ENCODE data around the gene SGPP2. TPM values are rescaled to one million over a fixed set of nuclear protein-coding genes. Genes with fewer than 3 reads are reported as not detected.

The SGPP2 gene
- total RNA-seq, 2 donors from 2014 or later: 54.0 to 96.5 TPM

DNA sequence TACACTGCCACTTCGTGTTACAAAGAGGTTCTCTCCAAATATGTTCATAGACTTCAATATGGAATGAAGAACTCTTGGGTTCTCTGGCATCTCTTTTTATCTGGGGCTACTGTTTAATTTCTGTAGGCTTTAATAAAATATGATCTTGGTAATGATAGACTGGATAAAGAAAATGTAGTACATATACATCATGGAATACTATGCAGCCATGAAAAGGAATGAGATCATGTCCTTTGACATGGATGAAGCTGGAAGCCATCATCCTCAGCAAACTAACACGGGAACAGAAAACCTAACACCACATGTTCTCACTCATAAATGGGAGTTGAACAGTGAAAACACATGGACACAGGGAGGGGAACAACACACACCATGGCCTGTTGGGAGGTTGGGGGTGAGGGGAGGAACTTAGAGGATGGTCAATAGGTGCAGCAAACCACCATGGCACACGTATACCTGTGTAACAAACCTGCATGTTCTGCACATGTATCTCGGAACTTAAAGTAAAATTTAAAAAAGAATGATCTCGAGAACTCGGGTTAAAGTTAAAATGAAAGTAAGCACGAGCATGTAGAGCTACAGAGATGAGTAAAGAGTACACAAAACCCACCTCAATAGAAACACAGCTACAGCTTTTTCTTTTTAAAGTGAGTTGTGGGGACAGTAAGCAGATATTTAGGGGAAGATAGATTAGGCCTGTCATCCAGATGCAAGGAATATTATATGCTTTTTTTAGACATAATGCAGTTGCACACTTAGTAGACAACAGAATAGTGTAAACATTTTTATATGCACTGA is 102.3 kb downstream of the SGPP2 start:
- no peaks in the 10 kb centered on the region for H3K4me1 ChIP-seq
- TF ChIP-seq, protein P1, sequence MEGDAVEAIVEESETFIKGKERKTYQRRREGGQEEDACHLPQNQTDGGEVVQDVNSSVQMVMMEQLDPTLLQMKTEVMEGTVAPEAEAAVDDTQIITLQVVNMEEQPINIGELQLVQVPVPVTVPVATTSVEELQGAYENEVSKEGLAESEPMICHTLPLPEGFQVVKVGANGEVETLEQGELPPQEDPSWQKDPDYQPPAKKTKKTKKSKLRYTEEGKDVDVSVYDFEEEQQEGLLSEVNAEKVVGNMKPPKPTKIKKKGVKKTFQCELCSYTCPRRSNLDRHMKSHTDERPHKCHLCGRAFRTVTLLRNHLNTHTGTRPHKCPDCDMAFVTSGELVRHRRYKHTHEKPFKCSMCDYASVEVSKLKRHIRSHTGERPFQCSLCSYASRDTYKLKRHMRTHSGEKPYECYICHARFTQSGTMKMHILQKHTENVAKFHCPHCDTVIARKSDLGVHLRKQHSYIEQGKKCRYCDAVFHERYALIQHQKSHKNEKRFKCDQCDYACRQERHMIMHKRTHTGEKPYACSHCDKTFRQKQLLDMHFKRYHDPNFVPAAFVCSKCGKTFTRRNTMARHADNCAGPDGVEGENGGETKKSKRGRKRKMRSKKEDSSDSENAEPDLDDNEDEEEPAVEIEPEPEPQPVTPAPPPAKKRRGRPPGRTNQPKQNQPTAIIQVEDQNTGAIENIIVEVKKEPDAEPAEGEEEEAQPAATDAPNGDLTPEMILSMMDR (IDR thresholded peaks at IDR 0.05): no peak
- H3K4me3 ChIP-seq: no peak overlapping the region
- DNase-seq: no peak
- no peaks in the 10 kb centered on the region for H3K36me3 ChIP-seq
- H3K27ac ChIP-seq: no peak overlapping the region
- H3K9me3 ChIP-seq: no peaks in the 10 kb centered on the region
- intact Hi-C loops (cut with DNase I): no loop called here
- H3K9ac ChIP-seq (ENCODE audit: low read depth in 2 of 2, low read length in 2 of 2): no peak overlapping the region
- H3K27me3 ChIP-seq: no peaks in the 10 kb centered on the region

DNA sequence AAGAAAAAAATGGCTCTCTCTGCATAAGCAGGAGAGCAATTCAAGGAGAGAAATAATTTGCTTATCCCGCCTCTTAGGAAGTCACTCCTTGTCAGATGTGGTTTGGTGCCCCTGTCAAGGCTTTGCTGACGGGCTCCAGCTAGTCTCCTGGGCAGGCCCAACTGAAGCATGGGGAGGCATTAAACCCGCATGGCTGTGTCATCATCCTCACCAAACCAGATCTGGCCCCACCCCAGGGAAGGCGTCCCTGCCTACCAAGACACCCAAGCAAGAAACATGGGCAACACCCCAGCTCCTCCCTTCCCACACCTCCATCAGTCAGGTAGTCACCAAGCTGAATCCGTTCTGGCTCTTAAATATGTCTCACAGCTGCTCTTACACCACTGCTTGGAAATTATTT is 108.0 kb downstream of the SGPP2 start:
- Histone ChIP-seq H3K36me3 (no peaks in the 10 kb centered on the region), H3K27ac (no peak overlapping the region), H3K4me1 (no peaks in the 10 kb centered on the region), H3K27me3 (no peaks in the 10 kb centered on the region), H3K9me3 (no peaks in the 10 kb centered on the region), H3K4me3 (no peak overlapping the region), H3K9ac (ENCODE audit: low read depth in 2 of 2, low read length in 2 of 2) (no peak overlapping the region)
- intact Hi-C loops (cut with DNase I): no loop called here
- DNase-seq: no peak
- TF ChIP-seq, protein P1 (IDR thresholded peaks at IDR 0.05): no peak

DNA sequence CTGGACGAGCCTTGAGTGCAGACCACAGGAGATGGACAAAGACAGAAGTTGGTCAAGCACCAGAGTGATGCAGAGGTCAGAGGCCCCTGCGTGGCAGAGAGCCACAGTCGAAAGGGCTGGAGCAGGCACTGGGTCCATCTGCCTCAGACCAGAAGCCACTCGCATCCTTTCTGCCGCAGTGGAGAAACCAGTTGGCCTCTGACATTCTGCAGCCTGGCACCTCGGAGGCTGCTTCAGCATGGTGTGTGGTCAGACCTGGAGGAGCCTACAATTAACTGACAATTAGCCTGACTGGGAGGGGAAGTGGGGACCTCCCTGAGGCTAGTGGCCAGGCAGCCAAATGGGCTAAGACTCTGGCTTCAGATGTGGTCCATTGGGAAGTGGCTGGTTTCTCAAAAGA is 111.1 kb downstream of the SGPP2 start:
- Histone ChIP-seq H3K9me3 (no peaks in the 10 kb centered on the region), H3K4me1 (no peaks in the 10 kb centered on the region), H3K9ac (ENCODE audit: low read depth in 2 of 2, low read length in 2 of 2) (no peak overlapping the region), H3K27ac (no peak overlapping the region), H3K4me3 (no peak overlapping the region), H3K36me3 (no peaks in the 10 kb centered on the region), H3K27me3 (no peaks in the 10 kb centered on the region)
- intact Hi-C loops (cut with DNase I): no loop called here
- no peak for DNase-seq
- TF ChIP-seq, protein P1 (IDR thresholded peaks at IDR 0.05): no peak

DNA sequence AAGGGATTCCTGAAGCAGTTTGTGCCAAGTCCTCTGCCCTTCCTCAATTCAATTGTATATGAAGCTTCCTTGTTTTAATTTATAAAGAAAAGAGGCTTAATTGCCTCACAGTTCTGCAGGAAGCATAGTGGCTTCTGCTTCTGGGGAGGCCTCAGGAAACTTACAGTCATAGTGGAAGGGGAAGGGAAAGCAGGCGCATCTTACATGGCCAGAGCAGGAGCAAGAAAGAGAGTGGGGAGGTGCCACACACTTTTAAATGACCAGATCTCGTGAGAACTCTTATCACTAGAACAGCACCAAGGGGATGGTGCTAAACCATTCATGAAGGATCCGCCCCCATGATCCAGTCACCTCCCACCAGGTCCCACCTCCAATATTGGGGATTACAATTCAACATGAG is 114.2 kb downstream of the SGPP2 start:
- intact Hi-C loops (cut with DNase I): no loop called here
- no peak overlapping the region for H3K9ac ChIP-seq (ENCODE audit: low read depth in 2 of 2, low read length in 2 of 2)
- no peak for DNase-seq
- no peaks in the 10 kb centered on the region for H3K9me3 ChIP-seq
- no peak overlapping the region for H3K27ac ChIP-seq
- H3K27me3 ChIP-seq: no peaks in the 10 kb centered on the region
- H3K36me3 ChIP-seq: no peaks in the 10 kb centered on the region
- no peak overlapping the region for H3K4me3 ChIP-seq
- TF ChIP-seq, protein P1 (IDR thresholded peaks at IDR 0.05): no peak
- H3K4me1 ChIP-seq: no peaks in the 10 kb centered on the region

DNA sequence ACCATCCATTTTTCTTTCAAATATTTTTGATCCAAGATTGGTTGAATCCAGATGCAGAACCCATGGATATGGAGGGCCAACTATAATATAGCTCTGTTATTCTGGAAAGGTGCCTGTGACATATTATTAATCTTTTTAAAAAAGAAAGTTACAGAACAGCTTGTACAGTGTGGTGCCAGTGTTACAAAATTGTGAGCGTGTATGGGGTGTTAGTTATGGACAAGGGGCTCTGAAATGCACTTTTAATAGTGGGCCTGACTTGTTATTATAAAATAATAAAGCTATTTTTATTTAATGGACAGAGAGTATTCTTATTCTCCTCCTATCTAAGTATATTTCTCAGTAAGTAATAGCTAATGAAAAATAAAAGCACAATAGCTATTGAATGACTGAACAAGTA is 120.3 kb downstream of the SGPP2 start:
- H3K27me3 ChIP-seq: no peaks in the 10 kb centered on the region
- no peak overlapping the region for H3K4me3 ChIP-seq
- no peaks in the 10 kb centered on the region for H3K36me3 ChIP-seq
- TF ChIP-seq, protein P1 (IDR thresholded peaks at IDR 0.05): no peak
- H3K9me3 ChIP-seq: no peaks in the 10 kb centered on the region
- DNase-seq: no peak
- H3K27ac ChIP-seq: no peak overlapping the region
- intact Hi-C loops (cut with DNase I): no loop called here
- no peak overlapping the region for H3K9ac ChIP-seq (ENCODE audit: low read depth in 2 of 2, low read length in 2 of 2)
- H3K4me1 ChIP-seq: no peaks in the 10 kb centered on the region
